ENCODE results near the gene ACSL3.

DNA sequence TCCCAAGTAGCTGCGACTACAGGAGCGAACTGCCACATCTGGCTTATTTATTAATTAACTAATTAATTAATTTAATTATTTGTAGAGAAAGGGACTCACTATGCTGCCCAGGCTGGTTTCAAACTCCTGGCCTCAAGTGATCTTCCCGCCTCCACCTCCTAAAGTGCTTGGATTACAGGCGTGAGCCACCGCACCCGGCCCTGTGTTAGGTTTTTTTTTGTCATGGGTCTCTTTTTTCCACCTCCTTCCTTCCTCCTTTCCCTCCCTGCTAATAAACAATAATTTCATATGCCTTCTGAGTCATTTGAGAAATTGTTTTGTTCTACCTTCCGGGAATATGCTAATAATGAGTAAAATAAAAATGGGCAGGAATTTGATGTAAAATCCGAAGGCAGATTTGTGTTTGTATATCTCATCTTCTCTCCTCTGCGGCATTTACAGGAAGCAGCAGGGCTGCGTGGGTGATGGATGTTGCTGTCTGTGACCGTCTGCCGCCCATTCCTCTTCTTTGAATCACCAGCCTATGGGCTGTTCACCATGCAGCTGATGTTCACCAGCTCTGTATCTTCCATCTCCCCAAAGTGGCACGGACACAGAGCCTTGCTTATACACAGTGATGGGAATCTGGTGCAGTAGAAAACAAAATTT is 89.9 kb downstream of the ACSL3 start:
- TF ChIP-seq CTCF (IDR thresholded peaks at IDR 0.05; ENCODE audit: poor library complexity, severe bottlenecking) (no peak), TAF1 (IDR thresholded peaks at IDR 0.05; ENCODE audit: low read depth) (no peak), EZH2 (IDR thresholded peaks at IDR 0.05; ENCODE audit: borderline replicate concordance, insufficient read depth, low read length, poor library complexity, severe bottlenecking) (no peak), POLR2AphosphoS5 (IDR thresholded peaks at IDR 0.05) (no peak), RAD21 (conservative IDR thresholded peaks at IDR 0.05) (no peak), EP300 (conservative IDR thresholded peaks at IDR 0.05; ENCODE audit: poor library complexity, severe bottlenecking) (no peak)
- TF ChIP-seq, protein P1, sequence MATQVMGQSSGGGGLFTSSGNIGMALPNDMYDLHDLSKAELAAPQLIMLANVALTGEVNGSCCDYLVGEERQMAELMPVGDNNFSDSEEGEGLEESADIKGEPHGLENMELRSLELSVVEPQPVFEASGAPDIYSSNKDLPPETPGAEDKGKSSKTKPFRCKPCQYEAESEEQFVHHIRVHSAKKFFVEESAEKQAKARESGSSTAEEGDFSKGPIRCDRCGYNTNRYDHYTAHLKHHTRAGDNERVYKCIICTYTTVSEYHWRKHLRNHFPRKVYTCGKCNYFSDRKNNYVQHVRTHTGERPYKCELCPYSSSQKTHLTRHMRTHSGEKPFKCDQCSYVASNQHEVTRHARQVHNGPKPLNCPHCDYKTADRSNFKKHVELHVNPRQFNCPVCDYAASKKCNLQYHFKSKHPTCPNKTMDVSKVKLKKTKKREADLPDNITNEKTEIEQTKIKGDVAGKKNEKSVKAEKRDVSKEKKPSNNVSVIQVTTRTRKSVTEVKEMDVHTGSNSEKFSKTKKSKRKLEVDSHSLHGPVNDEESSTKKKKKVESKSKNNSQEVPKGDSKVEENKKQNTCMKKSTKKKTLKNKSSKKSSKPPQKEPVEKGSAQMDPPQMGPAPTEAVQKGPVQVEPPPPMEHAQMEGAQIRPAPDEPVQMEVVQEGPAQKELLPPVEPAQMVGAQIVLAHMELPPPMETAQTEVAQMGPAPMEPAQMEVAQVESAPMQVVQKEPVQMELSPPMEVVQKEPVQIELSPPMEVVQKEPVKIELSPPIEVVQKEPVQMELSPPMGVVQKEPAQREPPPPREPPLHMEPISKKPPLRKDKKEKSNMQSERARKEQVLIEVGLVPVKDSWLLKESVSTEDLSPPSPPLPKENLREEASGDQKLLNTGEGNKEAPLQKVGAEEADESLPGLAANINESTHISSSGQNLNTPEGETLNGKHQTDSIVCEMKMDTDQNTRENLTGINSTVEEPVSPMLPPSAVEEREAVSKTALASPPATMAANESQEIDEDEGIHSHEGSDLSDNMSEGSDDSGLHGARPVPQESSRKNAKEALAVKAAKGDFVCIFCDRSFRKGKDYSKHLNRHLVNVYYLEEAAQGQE (IDR thresholded peaks at IDR 0.05; ENCODE audit: borderline replicate concordance), result no peak

Data from neural cell (in vitro differentiated cells).